Choroid plexus epithelial cell (primary cell): ENCODE measurements around the gene STKLD1.
"Not testable (repeated sequence)": the region's sequence is repeated elsewhere in the genome, so short reads cannot be mapped to it uniquely, and the experiment has no call there.

Experiments used
- DNase-seq: peaks from one replicate; pipeline ENCODE4 v3.0.0-alpha.2; 2010; ENCODE audit warnings: low read depth
- H3K4me3 ChIP-seq: 2 replicates; pipeline ENCODE4 v1.5.1; 2011; ENCODE audit warnings: low read depth, mild to moderate bottlenecking, control low read depth, low read length, moderate library complexity
- TF ChIP-seq, protein P1 (sequence below): conservative IDR thresholded peaks from 2 replicates; pipeline ENCODE4 v1.5.1; 2011; ENCODE audit warnings: low read depth, mild to moderate bottlenecking, control low read depth, inconsistent platforms, low read length, moderate library complexity

Gene STKLD1

GRCh38 chr9:133371261-133371711 is 4.9 kb upstream of the STKLD1 start:
- peak; percentile 58 for DNase-seq
- TF ChIP-seq, protein P1, sequence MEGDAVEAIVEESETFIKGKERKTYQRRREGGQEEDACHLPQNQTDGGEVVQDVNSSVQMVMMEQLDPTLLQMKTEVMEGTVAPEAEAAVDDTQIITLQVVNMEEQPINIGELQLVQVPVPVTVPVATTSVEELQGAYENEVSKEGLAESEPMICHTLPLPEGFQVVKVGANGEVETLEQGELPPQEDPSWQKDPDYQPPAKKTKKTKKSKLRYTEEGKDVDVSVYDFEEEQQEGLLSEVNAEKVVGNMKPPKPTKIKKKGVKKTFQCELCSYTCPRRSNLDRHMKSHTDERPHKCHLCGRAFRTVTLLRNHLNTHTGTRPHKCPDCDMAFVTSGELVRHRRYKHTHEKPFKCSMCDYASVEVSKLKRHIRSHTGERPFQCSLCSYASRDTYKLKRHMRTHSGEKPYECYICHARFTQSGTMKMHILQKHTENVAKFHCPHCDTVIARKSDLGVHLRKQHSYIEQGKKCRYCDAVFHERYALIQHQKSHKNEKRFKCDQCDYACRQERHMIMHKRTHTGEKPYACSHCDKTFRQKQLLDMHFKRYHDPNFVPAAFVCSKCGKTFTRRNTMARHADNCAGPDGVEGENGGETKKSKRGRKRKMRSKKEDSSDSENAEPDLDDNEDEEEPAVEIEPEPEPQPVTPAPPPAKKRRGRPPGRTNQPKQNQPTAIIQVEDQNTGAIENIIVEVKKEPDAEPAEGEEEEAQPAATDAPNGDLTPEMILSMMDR, result peak; percentile 23
- H3K4me3 ChIP-seq, result no peak overlapping the region

GRCh38 chr9:133372144-133372543 is 4.0 kb upstream of the STKLD1 start:
- H3K4me3 ChIP-seq, result no peak overlapping the region
- TF ChIP-seq, protein P1, result no peak

GRCh38 chr9:133374612-133375115 is 1.5 kb upstream of the STKLD1 start:
- TF ChIP-seq, protein P1, result no peak
- peak; percentile 72 for DNase-seq
- H3K4me3 ChIP-seq, result peak overlapping the region; percentile 83

More at GRCh38 chr9:133372144-133372543, 4.0 kb upstream of the STKLD1 start:
- no peak for DNase-seq

DNA sequence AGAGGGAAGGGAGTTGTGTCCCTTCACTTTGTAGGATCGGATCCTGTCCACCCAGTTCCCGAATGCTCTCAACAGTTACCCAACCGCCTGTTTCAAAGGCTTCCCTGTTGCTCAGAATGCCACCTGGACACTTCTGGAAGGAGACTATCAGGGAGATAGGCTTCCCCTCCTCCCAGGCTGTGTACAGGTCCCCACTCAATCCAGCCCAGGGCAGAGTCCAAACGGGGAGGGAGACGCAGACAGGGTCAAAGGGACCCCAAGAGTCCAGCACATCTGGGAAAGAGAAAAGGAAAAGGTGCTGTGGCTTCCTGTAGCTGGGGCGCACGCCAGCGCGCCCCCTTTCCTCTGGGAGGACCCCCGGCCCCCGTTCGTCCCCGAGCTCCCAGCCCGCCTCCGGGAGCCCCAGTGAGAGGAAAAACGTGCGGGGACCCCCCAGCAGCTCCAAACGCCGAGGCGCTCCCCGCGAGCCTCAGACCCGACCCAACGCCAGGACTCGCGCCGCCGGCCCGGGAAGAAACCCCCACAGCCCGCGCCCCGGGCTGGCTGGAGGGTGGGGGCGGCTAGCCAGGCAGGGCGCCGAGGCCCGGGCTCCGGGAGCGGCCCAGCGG is 946 bp upstream of the STKLD1 start:
- TF ChIP-seq, protein P1, result no peak
- peak overlapping the region; percentile 83 for H3K4me3 ChIP-seq
- DNase-seq, result peak; percentile 51

DNA sequence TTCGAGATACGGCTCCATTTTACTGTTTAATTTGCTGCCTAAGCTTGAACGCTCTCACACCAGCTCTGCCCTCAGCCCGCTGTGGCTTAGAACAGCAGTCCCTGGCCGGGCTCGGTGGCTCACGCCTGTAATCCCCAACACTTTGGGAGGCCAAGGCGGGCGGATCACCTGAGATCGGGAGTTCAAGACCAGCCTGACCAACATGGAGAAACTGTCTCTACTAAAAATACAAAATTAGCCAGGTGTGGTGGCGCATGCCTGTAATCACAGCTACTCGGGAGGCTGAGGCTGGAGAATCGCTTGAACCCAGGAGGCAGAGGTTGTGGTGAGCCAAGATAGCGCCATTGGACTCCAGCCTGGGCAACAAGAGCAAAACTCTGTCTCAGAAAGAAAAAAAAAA is 1.1 kb downstream of the STKLD1 start:
- H3K4me3 ChIP-seq, DNase-seq: not testable (repeated sequence)

GRCh38 chr9:133377721-133378216 is 1.6 kb downstream of the STKLD1 start:
- H3K4me3 ChIP-seq, result no peak overlapping the region
- TF ChIP-seq, protein P1, result no peak
- peak; percentile 70 for DNase-seq

DNA sequence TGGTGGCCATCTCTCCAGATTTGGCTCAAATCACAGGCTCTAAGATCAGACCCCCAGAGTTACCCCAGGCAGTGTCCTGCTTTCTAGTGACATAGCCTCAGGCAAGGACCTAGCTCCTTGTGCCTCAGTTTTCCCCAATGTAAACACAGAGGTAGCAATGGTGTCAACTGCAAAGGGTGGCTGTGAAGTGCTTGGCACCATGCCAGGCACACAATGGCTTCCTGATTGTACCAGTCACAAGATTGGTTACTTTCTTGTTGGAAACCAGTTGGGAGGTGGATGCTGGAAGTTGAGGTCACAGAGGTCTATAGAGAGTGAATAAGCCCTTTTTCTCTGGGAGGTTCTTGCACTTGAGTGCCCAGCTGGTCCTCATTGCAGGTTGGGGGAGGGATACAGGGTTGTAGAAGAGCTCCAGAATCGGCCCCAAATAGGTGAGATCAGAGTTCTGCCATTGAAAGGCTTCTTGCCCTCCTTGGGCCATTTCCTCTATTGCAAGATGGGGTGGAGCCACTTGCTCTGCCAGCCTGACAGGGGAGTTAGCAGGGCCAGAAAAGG is 2.3 kb downstream of the STKLD1 start:
- H3K4me3 ChIP-seq, result no peak overlapping the region
- TF ChIP-seq, protein P1, result no peak
- no peak for DNase-seq
